ENCODE results near the gene MYL4. TPM values are rescaled to one million over a fixed set of nuclear protein-coding genes. Genes with fewer than 3 reads are reported as not detected.
A peak's percentile ranks its signal among the peaks of the same experiment; 100 is the strongest.
"Not testable (repeated sequence)": the region's sequence is repeated elsewhere in the genome, so short reads cannot be mapped to it uniquely, and the experiment has no call there.

Gene MYL4
- polyA plus RNA-seq, 3 donors = 0.22 to 12.8 (median 2.0) TPM

DNA sequence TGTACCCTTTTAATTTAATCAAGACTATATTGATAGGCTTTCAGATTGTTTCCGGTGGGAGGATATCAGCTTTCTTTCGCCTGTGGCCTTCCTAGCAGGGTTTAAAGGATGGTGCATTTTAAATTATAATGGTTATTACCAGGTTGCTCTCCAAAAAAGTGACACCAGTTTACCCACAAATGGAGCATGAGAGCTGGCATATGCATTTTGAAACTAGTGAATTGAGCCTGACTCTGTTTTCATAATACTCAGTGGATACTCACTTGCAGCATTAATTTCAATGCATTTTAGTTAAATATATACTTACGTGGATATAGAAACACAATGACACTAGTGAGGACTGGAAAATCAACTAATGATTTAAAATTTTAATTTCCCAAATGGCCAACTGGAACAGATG, 5.8 kb downstream of the MYL4 start:
- H3K27ac ChIP-seq (ENCODE audit: low read depth, low read length) = no peak overlapping the region
- WGBS, 3 donors = 83 to 93% (median 90%) methylated on average over 3 of the region's 3 CpGs

DNA sequence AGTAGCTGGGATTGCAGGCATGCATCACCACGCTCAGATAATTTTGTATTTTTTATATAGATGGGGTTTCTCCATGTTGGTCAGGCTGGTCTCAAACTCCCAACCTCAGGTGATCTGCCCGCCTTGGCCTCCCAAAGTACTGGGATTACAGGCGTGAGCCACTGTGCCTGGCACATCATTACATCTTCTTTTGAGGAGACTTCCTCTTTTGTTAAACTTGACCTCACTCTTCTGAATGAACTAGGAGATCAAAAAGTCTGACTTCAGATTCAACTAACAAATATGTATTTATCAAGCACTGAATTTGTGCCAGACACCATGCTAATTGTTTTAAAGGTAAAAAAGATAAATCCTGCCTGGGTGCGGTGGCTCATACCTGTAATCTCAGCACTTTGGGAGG, 7.7 kb downstream of the MYL4 start:
- WGBS, 3 donors = 87 to 92% (median 89%) methylated on average over 4 of the region's 4 CpGs
- H3K27ac ChIP-seq (ENCODE audit: low read depth, low read length) = not testable (repeated sequence)

DNA sequence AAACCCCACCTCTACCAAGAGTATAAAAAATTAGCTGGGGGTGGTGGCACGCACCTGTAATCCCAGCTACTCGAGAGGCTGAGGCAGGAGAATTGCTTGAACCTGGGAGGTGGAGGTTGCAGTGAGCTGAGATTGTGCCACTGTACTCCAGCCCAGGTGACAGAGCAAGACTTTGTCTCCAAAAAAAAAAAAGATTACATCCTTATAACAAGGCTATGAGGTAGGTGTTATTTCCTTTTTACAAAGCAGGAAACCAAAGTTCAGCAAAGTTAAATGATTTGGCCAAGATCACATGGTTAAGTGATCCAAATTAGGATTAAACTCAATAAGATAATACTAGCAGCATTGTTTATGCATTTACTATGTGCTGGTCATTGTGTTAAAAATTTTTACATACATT, 8.1 kb downstream of the MYL4 start:
- H3K27ac ChIP-seq (ENCODE audit: low read depth, low read length) = not testable (repeated sequence)
- WGBS, 3 donors = 65 to 96% (median 88%) methylated on average over 2 of the region's 2 CpGs

DNA sequence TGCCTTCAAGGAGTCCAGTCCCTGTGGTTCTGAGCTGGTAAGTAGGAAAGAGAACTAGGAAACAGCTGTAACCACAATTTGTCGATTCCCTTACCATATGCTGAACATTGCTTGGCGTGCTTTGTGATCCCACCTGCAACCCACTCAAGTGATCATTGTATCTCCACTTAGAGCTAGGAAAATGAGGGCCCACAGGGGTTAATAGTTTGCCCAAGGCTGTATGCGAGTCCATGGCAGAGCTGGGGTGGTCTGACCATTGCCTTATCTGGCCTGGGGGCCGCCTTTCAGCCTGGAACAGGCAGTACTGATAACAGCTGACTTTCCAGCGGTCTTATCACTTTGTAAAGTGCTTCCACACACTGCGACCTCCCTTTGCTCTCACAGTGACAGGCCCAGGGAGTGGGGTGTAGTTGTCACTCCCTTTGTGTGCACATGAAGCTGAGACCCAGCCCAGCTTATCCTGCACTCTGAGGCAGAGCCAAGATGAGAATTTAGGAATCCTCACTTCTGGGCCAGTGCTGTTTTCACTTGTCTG, 9.8 kb downstream of the MYL4 start:
- H3K27ac ChIP-seq (ENCODE audit: low read depth, low read length) = no peak overlapping the region

DNA sequence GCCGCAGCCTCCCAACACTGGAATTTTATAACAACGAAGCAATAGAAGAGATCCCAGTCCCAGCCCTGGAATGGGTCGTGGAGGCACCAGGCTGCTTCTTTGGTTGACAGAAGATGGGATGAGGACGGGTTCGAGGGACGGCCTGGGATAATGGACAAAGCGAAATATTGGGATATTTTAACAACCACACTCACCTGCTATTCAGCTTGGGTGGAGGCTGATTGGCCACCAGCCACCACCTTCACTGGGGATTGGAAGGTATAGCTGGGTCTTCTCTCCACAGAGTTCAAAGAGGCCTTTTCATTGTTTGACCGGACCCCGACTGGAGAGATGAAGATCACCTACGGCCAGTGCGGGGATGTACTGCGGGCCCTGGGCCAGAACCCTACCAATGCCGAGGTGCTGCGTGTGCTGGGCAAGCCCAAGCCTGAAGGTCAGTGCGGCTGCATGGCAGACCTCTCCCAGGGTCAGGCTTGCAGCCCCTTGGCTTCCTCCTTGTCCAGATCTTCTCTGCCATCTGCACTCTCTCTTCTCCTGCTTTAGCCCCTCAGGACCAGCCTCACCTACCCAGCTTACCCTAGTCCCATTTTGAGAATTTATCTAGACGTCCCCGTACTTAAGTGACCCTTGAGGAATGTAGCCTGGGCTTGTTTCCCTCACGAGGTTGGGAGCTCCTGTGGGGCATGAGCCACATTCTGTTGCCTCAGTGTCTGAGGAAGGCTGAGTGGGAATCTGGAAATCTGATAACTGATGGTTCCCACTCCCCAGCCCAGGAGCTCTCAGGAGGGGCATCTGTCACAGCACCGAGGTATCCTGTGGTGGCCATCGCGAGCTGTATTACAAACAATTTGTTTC, 10.7 kb downstream of the MYL4 start:
- WGBS, 3 donors = 85 to 90% (median 90%) methylated on average over 21 of the region's 21 CpGs

More for the DNA sequence above, 9.8 kb downstream of the MYL4 start:
- 44 to 62% (median 54%) methylated on average over 6 of the region's 6 CpGs for WGBS, 3 donors

DNA sequence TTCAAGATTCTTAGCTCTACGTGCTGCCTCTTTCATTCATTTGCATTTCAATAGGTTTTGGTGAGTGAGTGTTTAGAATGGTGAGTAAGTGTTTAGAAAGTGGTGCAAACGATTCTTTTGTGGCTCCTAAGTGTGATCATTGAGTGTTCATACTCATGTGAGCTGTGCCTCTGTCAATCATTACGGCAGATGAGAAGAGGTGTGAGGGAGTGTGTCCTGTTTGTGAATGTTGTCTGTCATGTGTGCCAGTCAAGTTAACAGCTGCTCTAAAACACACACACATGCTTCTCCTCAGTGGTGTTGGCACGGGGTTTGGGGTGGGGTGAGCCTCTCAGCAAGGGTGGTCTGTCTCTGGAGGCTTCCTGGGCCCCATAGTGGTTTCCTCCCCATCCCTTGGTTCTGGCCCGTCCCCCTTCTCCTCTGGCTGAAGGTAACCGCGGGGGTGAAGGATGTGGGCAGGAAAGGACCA, 11.4 kb downstream of the MYL4 start:
- H3K27ac ChIP-seq (ENCODE audit: low read depth, low read length) = no peak overlapping the region
- 50 to 68% (median 54%) methylated on average over 7 of the region's 7 CpGs for WGBS, 3 donors

More for the DNA sequence above, 10.7 kb downstream of the MYL4 start:
- no peak overlapping the region for H3K27ac ChIP-seq (ENCODE audit: low read depth, low read length)

DNA sequence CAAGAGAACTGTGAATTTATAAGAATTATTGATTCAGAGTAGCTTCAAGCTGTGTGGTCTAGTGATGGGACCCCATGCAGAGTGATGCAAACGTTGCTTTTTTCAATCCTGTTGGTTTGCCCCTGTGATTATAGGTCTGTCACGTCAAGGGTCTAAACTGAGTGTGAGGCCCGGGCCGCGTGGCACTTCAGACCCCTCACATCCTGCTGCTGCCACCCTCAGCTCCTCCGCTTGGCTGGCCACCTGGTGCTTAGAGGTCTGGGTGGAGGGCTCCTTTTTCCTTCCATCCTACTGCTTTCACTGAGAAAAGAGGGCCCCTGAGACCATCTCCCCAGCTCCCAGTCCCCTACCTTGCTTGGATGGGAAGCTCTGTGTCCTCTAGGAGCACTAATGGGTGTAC, 12.0 kb downstream of the MYL4 start:
- no peak overlapping the region for H3K27ac ChIP-seq (ENCODE audit: low read depth, low read length)
- WGBS, 3 donors = 73 to 75% (median 74%) methylated on average over 6 of the region's 6 CpGs

DNA sequence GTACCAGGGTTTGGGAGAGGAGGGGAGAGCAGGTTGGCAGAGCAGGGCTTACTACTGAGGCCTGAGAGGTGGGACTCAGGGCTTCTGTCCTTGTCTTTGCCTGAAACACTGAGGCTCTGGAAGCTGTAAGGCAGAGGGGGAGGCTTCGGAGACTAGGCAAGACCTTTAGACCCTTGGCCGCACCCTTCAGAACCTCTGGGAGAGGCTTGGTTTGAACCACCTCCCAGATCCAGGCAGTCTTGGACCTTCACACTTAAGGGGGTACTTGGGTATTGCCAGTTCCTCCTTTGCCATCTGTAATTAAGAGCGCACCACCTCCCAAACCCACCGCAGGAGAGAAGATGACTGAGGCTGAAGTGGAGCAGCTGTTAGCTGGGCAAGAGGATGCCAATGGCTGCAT, 12.9 kb downstream of the MYL4 start:
- no peak overlapping the region for H3K27ac ChIP-seq (ENCODE audit: low read depth, low read length)
- WGBS, 3 donors = 93 to 96% (median 94%) methylated on average over 4 of the region's 4 CpGs

DNA sequence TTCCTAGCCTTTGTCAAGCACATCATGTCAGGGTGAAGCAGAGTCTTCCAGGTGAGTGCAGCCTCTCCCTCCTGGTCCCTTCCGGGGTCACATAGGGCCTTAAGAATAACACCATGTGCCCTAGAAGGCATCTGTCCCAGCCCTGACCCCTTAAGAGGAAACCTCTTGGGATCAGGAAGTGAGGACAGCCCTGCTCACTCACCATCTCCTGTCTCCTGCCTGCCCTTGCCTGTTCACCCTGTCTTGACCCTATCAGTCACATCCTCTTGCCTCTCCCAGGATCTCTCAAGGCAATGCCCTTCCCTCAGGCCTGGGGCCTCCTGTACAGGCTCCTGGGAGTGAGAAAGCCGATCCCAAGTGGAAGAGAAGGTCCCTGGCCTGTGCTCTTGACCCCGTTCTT, 13.9 kb downstream of the MYL4 start:
- 84 to 87% (median 86%) methylated on average over 3 of the region's 3 CpGs for WGBS, 3 donors
- H3K27ac ChIP-seq (ENCODE audit: low read depth, low read length) = no peak overlapping the region

DNA sequence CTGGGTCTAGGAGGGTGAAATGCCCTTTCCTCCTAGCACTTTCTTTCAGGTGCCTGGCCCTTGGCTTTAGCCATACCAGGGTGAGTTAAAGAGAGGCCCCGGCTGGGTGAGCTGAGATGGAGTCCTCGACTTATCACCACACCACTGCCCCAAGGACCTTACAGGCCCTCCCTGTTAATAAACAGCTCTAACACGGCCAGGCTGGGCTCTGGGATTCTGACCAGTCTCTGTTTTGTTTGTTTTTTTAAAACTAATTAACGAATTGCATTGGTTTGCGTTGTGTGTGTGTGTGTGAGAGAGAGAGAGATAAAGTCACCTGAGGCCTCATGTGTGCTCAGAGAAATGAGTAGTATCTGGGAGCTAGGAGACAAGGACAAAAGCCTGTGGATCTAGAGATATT, 14.3 kb downstream of the MYL4 start:
- no peak overlapping the region for H3K27ac ChIP-seq (ENCODE audit: low read depth, low read length)

DNA sequence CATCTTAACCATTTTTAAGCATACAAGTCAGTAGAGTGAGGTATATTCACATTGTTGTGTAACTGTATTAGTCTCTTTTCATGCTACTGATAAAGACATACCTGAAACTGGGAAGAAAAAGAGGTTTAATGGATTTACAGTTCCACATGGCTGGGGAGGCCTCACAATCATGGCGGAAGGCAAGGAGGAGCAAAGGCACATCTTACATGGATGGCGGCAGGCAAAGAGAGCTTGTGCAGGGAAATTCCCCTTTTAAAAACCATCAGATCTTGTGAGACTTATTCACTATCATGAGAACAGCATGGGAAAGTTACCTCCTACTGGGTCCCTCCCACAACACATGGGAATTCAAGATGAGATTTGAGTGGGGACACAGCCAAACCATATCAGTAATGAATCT, 14.9 kb downstream of the MYL4 start:
- not testable (repeated sequence) for H3K27ac ChIP-seq (ENCODE audit: low read depth, low read length)

More for the DNA sequence above, 14.3 kb downstream of the MYL4 start:
- 42 to 95% (median 90%) methylated on average over 5 of the region's 5 CpGs for WGBS, 3 donors

DNA sequence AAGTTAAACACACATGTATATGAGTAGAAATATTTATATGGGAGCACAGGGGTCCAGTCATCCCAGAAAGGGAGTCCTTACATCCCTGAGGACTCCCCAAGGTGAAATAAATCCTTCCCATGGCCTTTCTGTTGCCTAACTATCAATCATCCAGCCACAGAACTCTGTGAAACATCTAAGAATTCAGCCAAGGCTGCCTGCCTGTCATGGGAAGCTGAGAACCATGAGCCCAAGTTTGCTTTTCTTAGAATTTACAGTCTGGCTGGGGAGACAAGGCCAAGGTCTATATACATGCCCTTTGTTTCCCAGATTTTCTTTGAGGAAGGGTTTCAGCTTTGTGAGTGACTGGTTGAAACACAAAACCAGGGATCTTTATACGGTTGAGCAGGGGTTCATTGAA, 15.8 kb downstream of the MYL4 start:
- peak overlapping the region; percentile 48 for H3K27ac ChIP-seq (ENCODE audit: low read depth, low read length)
- WGBS, 3 donors = 31 to 61% (median 39%) methylated on average over 1 of the region's 1 CpG

More for the DNA sequence above, 14.9 kb downstream of the MYL4 start:
- WGBS, 3 donors = 93 to 98% (median 98%) methylated on average over 2 of the region's 2 CpGs

DNA sequence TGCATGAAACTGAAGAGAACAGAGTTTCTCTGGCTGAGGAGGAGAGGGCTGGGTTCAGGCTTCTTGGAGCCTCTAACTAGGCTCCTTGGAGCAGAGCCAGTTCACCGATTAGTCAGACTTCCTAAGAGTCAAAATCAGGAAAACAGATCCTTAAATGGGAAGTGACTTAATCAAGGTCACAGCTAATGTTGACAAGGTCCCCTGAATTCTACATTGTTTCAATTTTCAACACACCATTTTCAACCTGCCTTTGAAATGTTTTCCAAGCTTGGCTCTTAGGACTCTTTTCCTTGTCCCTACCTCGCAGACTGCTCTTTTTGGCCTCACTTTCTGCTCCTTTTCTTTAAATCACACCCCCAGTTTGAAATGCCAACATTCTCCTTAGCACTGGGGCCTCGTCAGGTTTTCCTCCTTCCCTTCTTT, 16.3 kb downstream of the MYL4 start:
- WGBS, 3 donors = 23 to 39% (median 33%) methylated on average over 3 of the region's 3 CpGs
- peak overlapping the region; percentile 48 for H3K27ac ChIP-seq (ENCODE audit: low read depth, low read length)

DNA sequence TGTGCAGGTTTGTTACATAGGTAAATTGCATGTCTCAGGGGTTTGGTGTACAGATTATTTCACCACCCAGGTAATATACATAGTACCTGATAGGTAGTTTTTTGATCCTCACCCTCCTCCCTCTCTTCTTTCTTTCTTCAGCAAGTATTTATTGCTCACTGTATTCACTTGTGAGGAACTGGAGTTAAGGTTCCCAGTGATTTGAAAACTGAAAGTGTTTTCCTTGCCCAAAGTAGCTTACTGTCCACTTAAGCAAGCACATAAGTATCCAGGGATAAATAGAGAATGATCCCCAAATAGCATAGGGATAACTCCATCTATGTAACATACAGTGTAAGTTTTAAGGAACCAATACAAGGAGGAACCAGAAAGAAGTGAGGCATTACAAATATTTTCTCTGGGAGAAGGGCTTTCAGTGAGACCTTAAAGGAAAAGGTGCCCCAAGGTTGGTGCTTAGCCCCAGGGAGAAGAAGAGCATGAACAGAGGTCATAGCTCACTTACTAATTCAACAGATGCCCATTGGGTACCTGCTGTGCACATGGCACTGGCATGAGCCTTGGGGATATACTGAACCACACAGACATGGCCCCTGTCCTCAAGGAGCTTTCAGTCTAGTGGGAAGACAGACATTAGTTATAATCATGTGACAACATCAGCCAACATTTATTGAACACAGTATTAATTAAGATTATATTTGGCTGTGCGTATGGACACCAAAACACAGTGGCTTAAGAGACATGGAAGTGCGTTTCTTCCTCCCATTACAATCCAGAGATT, 17.0 kb downstream of the MYL4 start:
- no peak overlapping the region for H3K27ac ChIP-seq (ENCODE audit: low read depth, low read length)
- WGBS, 3 donors = 84 to 91% (median 84%) methylated on average over 2 of the region's 2 CpGs

DNA sequence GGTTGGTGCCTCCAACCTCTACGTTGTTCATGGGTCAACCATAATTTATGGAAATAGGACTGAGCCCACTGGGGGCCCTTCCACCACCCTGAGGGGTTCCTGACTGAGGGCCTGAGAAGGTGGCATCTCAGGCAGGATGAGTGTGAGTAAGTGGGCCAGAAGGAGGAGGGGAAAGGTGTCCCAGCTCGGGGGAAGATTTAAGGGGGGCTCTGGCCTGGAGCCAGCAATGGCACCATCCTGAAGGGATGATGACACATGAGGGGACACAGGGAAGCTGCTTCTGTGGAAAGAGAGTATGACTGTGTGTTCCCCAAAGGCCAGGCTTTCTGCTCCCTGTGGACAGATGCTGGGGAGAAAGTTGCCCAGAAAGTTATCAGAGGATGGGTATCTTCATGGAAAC, 18.7 kb downstream of the MYL4 start:
- no peak overlapping the region for H3K27ac ChIP-seq (ENCODE audit: low read depth, low read length)
- WGBS, 3 donors = 63 to 84% (median 82%) methylated on average over 2 of the region's 2 CpGs

DNA sequence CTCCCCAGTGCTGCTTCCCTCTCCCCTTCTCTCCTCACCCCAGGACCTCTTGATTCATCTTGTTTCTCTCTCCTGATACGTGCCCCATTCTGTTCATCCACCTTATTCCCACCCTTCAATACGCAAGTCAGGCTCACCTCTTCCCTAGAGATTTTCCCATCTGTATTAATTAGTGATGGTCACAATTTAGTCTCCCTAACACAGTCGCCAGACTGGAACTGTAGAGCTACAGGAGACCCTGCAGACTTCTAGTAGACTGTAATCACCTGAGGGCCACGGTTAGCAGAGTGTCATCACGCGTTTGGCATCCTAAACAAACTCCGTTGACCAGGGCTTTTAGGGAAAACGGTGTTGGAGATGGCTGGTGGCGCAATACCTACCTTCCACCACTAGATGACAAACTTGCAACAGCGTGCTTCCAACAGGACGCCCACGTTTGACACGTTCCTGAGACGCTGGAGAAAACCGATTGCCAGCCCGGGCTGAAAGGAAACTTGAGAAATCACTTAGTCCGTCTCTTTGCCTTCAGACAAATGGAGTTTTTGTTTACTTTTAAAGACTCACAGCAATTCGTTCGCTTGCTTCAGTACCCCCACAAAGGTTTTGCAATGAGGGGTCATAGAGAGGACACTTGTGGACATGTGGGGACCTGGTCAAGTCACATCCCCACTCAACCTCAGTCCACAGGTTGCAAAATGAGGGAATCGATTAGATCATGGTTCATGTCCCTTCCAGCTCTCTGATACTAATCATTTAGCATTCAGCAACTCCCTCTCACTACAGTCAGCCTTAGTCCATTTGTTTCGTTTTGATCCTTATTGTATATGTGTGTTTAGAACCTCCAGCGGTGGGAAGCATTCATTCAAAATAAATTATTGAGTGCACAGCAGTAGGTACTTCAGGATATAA, 20.6 kb downstream of the MYL4 start:
- WGBS, 3 donors = 8 to 11% (median 11%) methylated on average over 22 of the region's 22 CpGs
- H3K27ac ChIP-seq (ENCODE audit: low read depth, low read length) = no peak overlapping the region

DNA sequence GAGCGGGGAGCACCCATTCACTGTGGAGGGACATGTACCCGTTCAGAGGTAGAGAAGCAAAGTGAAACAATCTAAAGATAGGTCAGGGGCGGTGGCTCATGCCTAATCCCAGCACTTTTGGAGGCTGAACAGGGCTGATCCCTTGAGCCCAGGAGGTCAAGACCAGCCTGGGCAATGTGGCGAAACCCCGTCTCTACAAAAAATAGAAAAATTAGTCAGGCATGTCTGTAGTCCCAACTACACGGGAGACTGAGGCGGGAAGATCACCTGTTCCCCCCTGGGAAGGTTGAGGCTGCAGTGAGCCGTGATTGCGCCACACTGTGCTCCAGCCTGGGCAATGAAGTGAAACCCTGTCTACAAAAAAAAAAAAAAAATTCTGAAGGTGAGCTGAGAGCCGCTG, 21.7 kb downstream of the MYL4 start:
- 72 to 90% (median 88%) methylated on average over 10 of the region's 10 CpGs for WGBS, 3 donors
- no peak overlapping the region for H3K27ac ChIP-seq (ENCODE audit: low read depth, low read length)

DNA sequence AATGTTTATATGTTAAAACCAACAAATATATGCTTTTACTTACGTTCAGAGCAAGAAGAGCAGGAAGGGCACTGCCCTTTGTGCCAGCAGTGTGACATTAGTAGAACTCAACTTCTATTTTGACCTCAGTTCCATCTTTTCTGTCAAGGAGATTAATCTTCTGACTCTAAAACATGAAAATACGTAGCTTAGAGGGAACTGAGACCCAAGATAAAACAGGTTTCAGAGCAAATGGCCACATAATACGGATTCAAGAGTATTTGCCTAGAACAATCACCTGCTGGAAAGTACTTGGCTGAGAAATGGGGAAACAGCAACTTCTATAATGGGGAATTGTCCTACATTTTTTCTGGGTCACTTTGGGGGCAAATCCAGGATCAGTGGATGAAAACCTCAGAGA, 22.2 kb downstream of the MYL4 start:
- 75 to 88% (median 80%) methylated on average over 3 of the region's 3 CpGs for WGBS, 3 donors
- no peak overlapping the region for H3K27ac ChIP-seq (ENCODE audit: low read depth, low read length)
